ENCODE measurements around the gene GRIP1. TPM values are rescaled to one million over a fixed set of nuclear protein-coding genes. Genes with fewer than 3 reads are reported as not detected.

Gene GRIP1
- total RNA-seq, 1 donor from 2014 or later, result 9.1 TPM

GRCh38 chr12:66627988-66628317 is 50.9 kb downstream of the GRIP1 start:
- H3K4me1 Mint-ChIP-seq (ENCODE audit: unreplicated experiment), result peaks cover 33% of the 10 kb centered on the region
- DNase-seq (ENCODE audit: extremely low spot score, unreplicated experiment), result no peak
- TF ChIP-seq, protein P1, sequence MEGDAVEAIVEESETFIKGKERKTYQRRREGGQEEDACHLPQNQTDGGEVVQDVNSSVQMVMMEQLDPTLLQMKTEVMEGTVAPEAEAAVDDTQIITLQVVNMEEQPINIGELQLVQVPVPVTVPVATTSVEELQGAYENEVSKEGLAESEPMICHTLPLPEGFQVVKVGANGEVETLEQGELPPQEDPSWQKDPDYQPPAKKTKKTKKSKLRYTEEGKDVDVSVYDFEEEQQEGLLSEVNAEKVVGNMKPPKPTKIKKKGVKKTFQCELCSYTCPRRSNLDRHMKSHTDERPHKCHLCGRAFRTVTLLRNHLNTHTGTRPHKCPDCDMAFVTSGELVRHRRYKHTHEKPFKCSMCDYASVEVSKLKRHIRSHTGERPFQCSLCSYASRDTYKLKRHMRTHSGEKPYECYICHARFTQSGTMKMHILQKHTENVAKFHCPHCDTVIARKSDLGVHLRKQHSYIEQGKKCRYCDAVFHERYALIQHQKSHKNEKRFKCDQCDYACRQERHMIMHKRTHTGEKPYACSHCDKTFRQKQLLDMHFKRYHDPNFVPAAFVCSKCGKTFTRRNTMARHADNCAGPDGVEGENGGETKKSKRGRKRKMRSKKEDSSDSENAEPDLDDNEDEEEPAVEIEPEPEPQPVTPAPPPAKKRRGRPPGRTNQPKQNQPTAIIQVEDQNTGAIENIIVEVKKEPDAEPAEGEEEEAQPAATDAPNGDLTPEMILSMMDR (IDR thresholded peaks at IDR 0.05), result no peak
- H3K4me3 Mint-ChIP-seq (ENCODE audit: unreplicated experiment), result no peak overlapping the region
- H3K27ac Mint-ChIP-seq (ENCODE audit: unreplicated experiment), result peak overlapping the region; percentile 9
- H3K9me3 Mint-ChIP-seq (ENCODE audit: unreplicated experiment), result no peaks in the 10 kb centered on the region
- no peaks in the 10 kb centered on the region for H3K36me3 Mint-ChIP-seq (ENCODE audit: unreplicated experiment)
- no peaks in the 10 kb centered on the region for H3K27me3 Mint-ChIP-seq (ENCODE audit: unreplicated experiment)

- H3K4me3 Mint-ChIP-seq (ENCODE audit: unreplicated experiment), result no peak overlapping the region
- H3K27ac Mint-ChIP-seq (ENCODE audit: unreplicated experiment), result peak overlapping the region; percentile 9
- no peaks in the 10 kb centered on the region for H3K27me3 Mint-ChIP-seq (ENCODE audit: unreplicated experiment)
Observed at GRCh38 chr12:66627270-66627987, 51.4 kb downstream of the GRIP1 start.

DNA sequence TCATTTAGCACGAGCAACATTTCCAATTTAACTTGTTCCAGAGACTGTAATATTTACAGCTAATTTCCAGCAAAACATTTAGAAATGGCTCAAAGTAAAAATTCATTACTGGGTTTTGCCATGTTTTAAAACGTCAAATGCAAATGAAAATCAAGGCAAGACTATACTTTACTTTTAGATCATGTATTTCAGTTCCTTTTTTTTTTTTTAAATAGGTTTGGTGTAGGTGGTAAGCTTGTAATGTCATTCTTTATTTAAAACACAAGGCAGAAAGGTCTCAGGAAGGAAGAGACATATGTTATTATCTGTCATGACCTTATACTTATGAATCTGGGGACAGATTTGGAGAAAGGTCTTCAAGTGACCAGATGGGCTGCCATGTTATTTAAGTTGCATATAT is 54.1 kb downstream of the GRIP1 start:
- no peak for DNase-seq (ENCODE audit: extremely low spot score, unreplicated experiment)
- Mint-ChIP-seq H3K4me1 (ENCODE audit: unreplicated experiment) (peaks cover 29% of the 10 kb centered on the region), H3K36me3 (ENCODE audit: unreplicated experiment) (no peaks in the 10 kb centered on the region), H3K27ac (ENCODE audit: unreplicated experiment) (no peak overlapping the region), H3K27me3 (ENCODE audit: unreplicated experiment) (no peaks in the 10 kb centered on the region), H3K9me3 (ENCODE audit: unreplicated experiment) (no peaks in the 10 kb centered on the region), H3K4me3 (ENCODE audit: unreplicated experiment) (no peak overlapping the region)
- TF ChIP-seq, protein P1 (IDR thresholded peaks at IDR 0.05), result no peak

More at GRCh38 chr12:66627270-66627987, 51.4 kb downstream of the GRIP1 start:
- no peak for DNase-seq (ENCODE audit: extremely low spot score, unreplicated experiment)
- TF ChIP-seq, protein P1 (IDR thresholded peaks at IDR 0.05), result no peak
- Mint-ChIP-seq H3K36me3 (ENCODE audit: unreplicated experiment) (no peaks in the 10 kb centered on the region), H3K4me1 (ENCODE audit: unreplicated experiment) (peaks cover 33% of the 10 kb centered on the region), H3K9me3 (ENCODE audit: unreplicated experiment) (no peaks in the 10 kb centered on the region)

- no peak overlapping the region for H3K27ac Mint-ChIP-seq (ENCODE audit: unreplicated experiment)
- no peak overlapping the region for H3K4me3 Mint-ChIP-seq (ENCODE audit: unreplicated experiment)
- no peaks in the 10 kb centered on the region for H3K9me3 Mint-ChIP-seq (ENCODE audit: unreplicated experiment)
- H3K36me3 Mint-ChIP-seq (ENCODE audit: unreplicated experiment), result no peaks in the 10 kb centered on the region
- no peaks in the 10 kb centered on the region for H3K27me3 Mint-ChIP-seq (ENCODE audit: unreplicated experiment)
- peaks cover 16% of the 10 kb centered on the region for H3K4me1 Mint-ChIP-seq (ENCODE audit: unreplicated experiment)
- TF ChIP-seq, protein P1 (IDR thresholded peaks at IDR 0.05), result no peak
- DNase-seq (ENCODE audit: extremely low spot score, unreplicated experiment), result no peak
Observed at GRCh38 chr12:66623455-66623854, 55.4 kb downstream of the GRIP1 start.

- Mint-ChIP-seq H3K4me1 (ENCODE audit: unreplicated experiment) (peaks cover 6% of the 10 kb centered on the region), H3K36me3 (ENCODE audit: unreplicated experiment) (no peaks in the 10 kb centered on the region), H3K9me3 (ENCODE audit: unreplicated experiment) (no peaks in the 10 kb centered on the region), H3K4me3 (ENCODE audit: unreplicated experiment) (no peak overlapping the region), H3K27me3 (ENCODE audit: unreplicated experiment) (no peaks in the 10 kb centered on the region), H3K27ac (ENCODE audit: unreplicated experiment) (no peak overlapping the region)
- TF ChIP-seq, protein P1 (IDR thresholded peaks at IDR 0.05), result no peak
- no peak for DNase-seq (ENCODE audit: extremely low spot score, unreplicated experiment)
Observed at GRCh38 chr12:66620688-66621087, 58.2 kb downstream of the GRIP1 start.
